Panc1 (cell line): ENCODE data around the gene ACOXL. TPM values are rescaled to one million over a fixed set of nuclear protein-coding genes. Genes with fewer than 3 reads are reported as not detected.

Experiments used
- ATAC-seq: fragments of 200-7000 bp; cut with Tn5 transposase; 2 replicates; pipeline ENCODE4 v1.9.1; 2020; ENCODE audit warnings: mild to moderate bottlenecking, moderate library complexity
- BruUV-seq: library from RNA; stranded (reverse); fragments of 400-500 nt; replicated peaks from 2 replicates; lab custom pipeline; 2021; lab: Mats Ljungman, UMichigan
- CTCF ChIA-PET: fragments of 300-600 bp; sonication (Branson Sonifier 250); formaldehyde crosslinking; loops from one replicate; lab custom pipeline; 2022; ENCODE audit warnings: antibody characterized with exemption; lab: Charles Lee
- POLR2A ChIA-PET: fragments of 300-600 bp; sonication (Branson Sonifier 250); formaldehyde crosslinking; loops from one replicate; lab custom pipeline; 2022; ENCODE audit warnings: antibody characterized with exemption; lab: Charles Lee
- DNase-seq: peaks from one replicate; pipeline ENCODE4 v3.0.0-alpha.2; 2010; ENCODE audit warnings: low read depth, low spot score
- H3K27ac ChIP-seq: 2 replicates; pipeline ENCODE4 v1.5.1; 2011; ENCODE audit warnings: mild to moderate bottlenecking, low read length, inconsistent platforms
- H3K27me3 ChIP-seq: fragments of 200-500 bp; sonication (Bioruptor generic); 2 replicates; pipeline ENCODE4 v1.6.0; 2014; ENCODE audit warnings: low read length, inconsistent platforms; ENCODE audit not compliant: control insufficient read depth, insufficient read depth
- H3K36me3 ChIP-seq: fragments of 200-500 bp; sonication (Bioruptor generic); 2 replicates; pipeline ENCODE4 v1.5.1; 2014; ENCODE audit warnings: inconsistent platforms, mild to moderate bottlenecking, low read length, moderate library complexity; ENCODE audit not compliant: control insufficient read depth, insufficient read depth
- H3K4me1 ChIP-seq: 2 replicates; pipeline ENCODE4 v1.5.1; 2011; ENCODE audit warnings: inconsistent platforms, mild to moderate bottlenecking, low read length, moderate library complexity; ENCODE audit not compliant: control insufficient read depth, insufficient read depth
- H3K4me3 ChIP-seq, 2 experiments: 2 replicates each; pipeline ENCODE4 v1.5.1; 2011 to 2012; ENCODE audit warnings: low read depth in 2 of 2, low read length in 2 of 2, mild to moderate bottlenecking in 2 of 2, inconsistent platforms in 1 of 2, moderate library complexity in 1 of 2
- H3K9me3 ChIP-seq: fragments of 200-500 bp; sonication (Bioruptor generic); 2 replicates; pipeline ENCODE4 v1.5.1; 2014; ENCODE audit warnings: low read depth, mild to moderate bottlenecking, inconsistent platforms, low read length, moderate library complexity; ENCODE audit not compliant: control insufficient read depth, insufficient read depth
- CTCF ChIP-seq: fragments of 450-650 bp; IDR thresholded peaks from 2 replicates; pipeline ENCODE4 v1.5.1; 2017; ENCODE audit warnings: mild to moderate bottlenecking
- POLR2AphosphoS5 ChIP-seq: IDR thresholded peaks from 2 replicates; pipeline ENCODE4 v1.6.1; 2012; ENCODE audit warnings: mild to moderate bottlenecking, low read depth, low read length, moderate library complexity
- REST ChIP-seq, 2 experiments: IDR thresholded peaks; 2 replicates each; pipeline ENCODE4 v1.6.1; 2011 to 2012; ENCODE audit warnings: low read depth in 2 of 2, control low read depth in 1 of 2, low read length in 1 of 2, mild to moderate bottlenecking in 1 of 2, moderate library complexity in 1 of 2; ENCODE audit not compliant: insufficient read depth in 1 of 2
- SIN3A ChIP-seq: IDR thresholded peaks from 2 replicates; pipeline ENCODE4 v1.6.1; 2012; ENCODE audit warnings: low read depth, mild to moderate bottlenecking, low read length, moderate library complexity, borderline replicate concordance; ENCODE audit not compliant: insufficient read depth
- TCF7L2 ChIP-seq: IDR thresholded peaks from 2 replicates; pipeline ENCODE4 v1.6.1; 2011; ENCODE audit warnings: mild to moderate bottlenecking, low read depth, low read length, inconsistent platforms
- in situ Hi-C: cut with HindIII; loops from 2 replicates; pipeline ENCODE4 v1.10.0; 2016; ENCODE audit warnings: low sequenced_read_pairs, low pct_unique_long_range_greater_than_20kb
- intact Hi-C: fragments of 100-400 bp; cut with micrococcal nuclease; formaldehyde crosslinking; loops from one replicate; pipeline ENCODE4 v1.10.0; 2022; ENCODE audit not compliant: unreplicated experiment
- total RNA-seq: library from RNA; stranded (reverse); gene quantifications from one replicate; pipeline ENCODE4 v1.2.1, GENCODE V29; 2021; ENCODE audit not compliant: unreplicated experiment

The ACOXL gene
- total RNA-seq, 1 experiment from 2014 or later: 4.9 TPM

- DNase-seq: no peak
- Histone ChIP-seq H3K27me3 (no peaks in the 10 kb centered on the region), H3K4me3 (no peak overlapping the region), H3K4me1 (no peaks in the 10 kb centered on the region), H3K27ac (no peak overlapping the region), H3K9me3 (no peaks in the 10 kb centered on the region), H3K36me3 (no peaks in the 10 kb centered on the region)
- CTCF ChIA-PET: no interaction called here
- POLR2A ChIA-PET: no interaction called here
- BruUV-seq: no TSS peak
- ATAC-seq: no peak
- in situ Hi-C loops: no loop called here
- TF ChIP-seq POLR2AphosphoS5 (no peak), TCF7L2 (no peak), REST (IDR thresholded peaks at IDR 0.05; ENCODE audit: insufficient read depth in 1 of 2, low read depth in 2 of 2, low read length in 1 of 2) (no peak), CTCF (no peak), SIN3A (no peak)
- intact Hi-C loops: no loop called here
These were observed 369.2 kb downstream of the ACOXL start for GRCh38 chr2:111101592-111101991.

- CTCF ChIA-PET: no interaction called here
These were observed 369.8 kb downstream of the ACOXL start for GRCh38 chr2:111102216-111102615.

More at GRCh38 chr2:111102216-111102615, 369.8 kb downstream of the ACOXL start:
- no peak for ATAC-seq
- no peak overlapping the region for H3K27ac ChIP-seq
- intact Hi-C loops: no loop called here
- no peak for TF ChIP-seq POLR2AphosphoS5
- no peak for TF ChIP-seq SIN3A
- no peak for TF ChIP-seq TCF7L2
- no peak for TF ChIP-seq CTCF
- no peak for TF ChIP-seq REST (IDR thresholded peaks at IDR 0.05; ENCODE audit: insufficient read depth in 1 of 2, low read depth in 2 of 2, low read length in 1 of 2)
- POLR2A ChIA-PET: no interaction called here
- no peak for DNase-seq
- H3K27me3 ChIP-seq: no peaks in the 10 kb centered on the region
- H3K9me3 ChIP-seq: no peaks in the 10 kb centered on the region
- in situ Hi-C loops: no loop called here
- H3K36me3 ChIP-seq: no peaks in the 10 kb centered on the region
- no peaks in the 10 kb centered on the region for H3K4me1 ChIP-seq
- H3K4me3 ChIP-seq: no peak overlapping the region
- BruUV-seq: no TSS peak
